ENCODE results near the gene ARID4A.

DNA sequence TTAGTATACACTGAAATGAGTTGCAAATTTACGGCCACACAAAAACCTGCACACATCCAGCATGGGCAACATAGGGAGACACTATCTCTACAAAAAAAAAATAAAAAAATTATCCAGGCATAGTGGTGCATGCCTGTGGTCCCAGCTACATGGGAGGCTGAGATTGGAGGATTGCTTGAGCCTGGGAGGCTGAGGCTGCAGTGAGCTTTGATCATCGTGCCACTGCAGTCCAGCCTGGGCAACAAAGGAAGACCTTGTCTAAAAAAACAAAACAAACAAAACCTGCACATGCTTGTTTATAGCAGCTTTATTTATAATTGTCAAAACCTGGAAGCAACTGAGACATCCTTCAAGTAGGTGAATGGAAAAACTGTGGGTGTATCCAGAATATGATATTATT lies 92.5 kb downstream of the ARID4A start:
- TF ChIP-seq, protein P1, sequence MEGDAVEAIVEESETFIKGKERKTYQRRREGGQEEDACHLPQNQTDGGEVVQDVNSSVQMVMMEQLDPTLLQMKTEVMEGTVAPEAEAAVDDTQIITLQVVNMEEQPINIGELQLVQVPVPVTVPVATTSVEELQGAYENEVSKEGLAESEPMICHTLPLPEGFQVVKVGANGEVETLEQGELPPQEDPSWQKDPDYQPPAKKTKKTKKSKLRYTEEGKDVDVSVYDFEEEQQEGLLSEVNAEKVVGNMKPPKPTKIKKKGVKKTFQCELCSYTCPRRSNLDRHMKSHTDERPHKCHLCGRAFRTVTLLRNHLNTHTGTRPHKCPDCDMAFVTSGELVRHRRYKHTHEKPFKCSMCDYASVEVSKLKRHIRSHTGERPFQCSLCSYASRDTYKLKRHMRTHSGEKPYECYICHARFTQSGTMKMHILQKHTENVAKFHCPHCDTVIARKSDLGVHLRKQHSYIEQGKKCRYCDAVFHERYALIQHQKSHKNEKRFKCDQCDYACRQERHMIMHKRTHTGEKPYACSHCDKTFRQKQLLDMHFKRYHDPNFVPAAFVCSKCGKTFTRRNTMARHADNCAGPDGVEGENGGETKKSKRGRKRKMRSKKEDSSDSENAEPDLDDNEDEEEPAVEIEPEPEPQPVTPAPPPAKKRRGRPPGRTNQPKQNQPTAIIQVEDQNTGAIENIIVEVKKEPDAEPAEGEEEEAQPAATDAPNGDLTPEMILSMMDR (IDR thresholded peaks at IDR 0.05 in 8 of 11, conservative IDR thresholded peaks at IDR 0.05 in 3 of 11), result no peak
- TF ChIP-seq POLR2AphosphoS5 (IDR thresholded peaks at IDR 0.05) (no peak), POLR2A (IDR thresholded peaks at IDR 0.05) (no peak)

Data from spleen (tissue), 7 donors.